HepG2 (cell line): Measurements from ENCODE around the gene RPL37. TPM values are rescaled to one million over a fixed set of nuclear protein-coding genes. Genes with fewer than 3 reads are reported as not detected.
A peak's percentile ranks its signal among the peaks of the same experiment; 100 is the strongest.

Source experiments
- ATAC-seq: fragments of 200-7000 bp; cut with Tn5 transposase; 3 replicates; pipeline ENCODE4 v1.9.1; 2020; ENCODE audit warnings: mild to moderate bottlenecking, moderate library complexity
- BruUV-seq: library from RNA; stranded (reverse); fragments of 400-500 nt; replicated peaks from 2 replicates; lab custom pipeline; 2021; lab: Mats Ljungman, UMichigan
- CTCF ChIA-PET: fragments of 300-600 bp; formaldehyde crosslinking; extraction: SDS; loops from one replicate; lab custom pipeline; 2021; ENCODE audit warnings: low total read pairs, inconsistent platforms, low intra/inter-chr PET ratio; lab: Yijun Ruan, JAX
- POLR2A ChIA-PET: fragments of 350-600 bp; sonication (Branson Sonifier 250); formaldehyde crosslinking; loops from one replicate; lab custom pipeline; 2020; ENCODE audit warnings: antibody characterized with exemption, inconsistent platforms; lab: Yijun Ruan, JAX
- DNase-seq: peaks from one replicate; pipeline ENCODE4 v3.0.0-alpha.2; 2015; ENCODE audit warnings: low spot score
- FAIRE-seq: peaks from 3 replicates; lab custom pipeline; 2011; peaks lifted over from hg19 to GRCh38; lab: Jason Lieb, UNC
- H2AFZ ChIP-seq: one replicate; pipeline ENCODE4 v1.6.1; 2011; ENCODE audit warnings: low read length, inconsistent platforms
- H3K27ac ChIP-seq: fragments of 300-600 bp; 3 replicates; pipeline ENCODE4 v1.8.0; 2011; ENCODE audit warnings: mixed run types, mild to moderate bottlenecking, mixed read lengths, low read length, inconsistent platforms; ENCODE audit not compliant: insufficient read depth; ENCODE audit errors: extremely low read length
- H3K27me3 ChIP-seq, 2 experiments: fragments of 200-600 bp in 1 of 2; 2 replicates in 1 of 2; 3 replicates in 1 of 2; pipeline versions ENCODE4 v1.6.0 to v1.8.0; 2011; ENCODE audit warnings: low read length in 2 of 2, mild to moderate bottlenecking in 2 of 2, moderate library complexity in 2 of 2, inconsistent platforms in 1 of 2; ENCODE audit not compliant: insufficient read depth in 2 of 2, control insufficient read depth in 1 of 2
- H3K36me3 ChIP-seq, 2 experiments: fragments of 200-600 bp in 1 of 2; replicated peaks in 1 of 2; 2 replicates in 1 of 2; 3 replicates in 1 of 2; pipeline versions ENCODE4 v1.5.1 to v1.8.0; 2011; ENCODE audit warnings: low read length in 2 of 2, inconsistent platforms in 1 of 2; ENCODE audit not compliant: insufficient read depth in 2 of 2, control insufficient read depth in 1 of 2
- H3K4me1 ChIP-seq: 2 replicates; pipeline ENCODE4 v1.5.1; 2012; ENCODE audit warnings: low read length, inconsistent platforms; ENCODE audit not compliant: insufficient read depth
- H3K4me2 ChIP-seq: 2 replicates; pipeline ENCODE4 v1.6.0; 2011; ENCODE audit warnings: low read depth, low read length, inconsistent platforms
- H3K4me3 ChIP-seq, 3 experiments: fragments of 200-600 bp in 1 of 3; sonication (generic), shearing (Covaris generic) in 1 of 3; replicated peaks in 1 of 3; 2 replicates each; pipeline ENCODE4 v1.5.1; 2011 to 2016; ENCODE audit warnings: low read length in 3 of 3, inconsistent platforms in 2 of 3, low read depth in 2 of 3, mild to moderate bottlenecking in 2 of 3, control low read depth in 1 of 3, mixed read lengths in 1 of 3; ENCODE audit not compliant: insufficient read depth in 1 of 3
- H3K79me2 ChIP-seq: one replicate; pipeline ENCODE4 v1.6.1; 2011; ENCODE audit warnings: low read length, inconsistent platforms; ENCODE audit not compliant: insufficient read depth
- H3K9ac ChIP-seq: 2 replicates; pipeline ENCODE4 v1.6.0; 2011; ENCODE audit warnings: mild to moderate bottlenecking, low read depth, low read length, inconsistent platforms; ENCODE audit not compliant: insufficient read depth
- H3K9me3 ChIP-seq: 2 replicates; pipeline ENCODE4 v1.5.1; 2012; ENCODE audit warnings: mild to moderate bottlenecking, low read length
- H4K20me1 ChIP-seq: 2 replicates; pipeline ENCODE4 v1.6.0; 2011; ENCODE audit warnings: inconsistent platforms, mild to moderate bottlenecking, low read length, moderate library complexity; ENCODE audit not compliant: insufficient read depth
- CC2D1A ChIP-seq: sonication (generic); formaldehyde crosslinking; IDR thresholded peaks from 2 replicates; pipeline ENCODE4 v1.8.1; 2023; ENCODE audit warnings: mild to moderate bottlenecking, missing genetic modification reagents
- GPN1 ChIP-seq: sonication (generic); formaldehyde crosslinking; IDR thresholded peaks from 2 replicates; pipeline ENCODE4 v1.5.1; 2020; ENCODE audit warnings: missing genetic modification reagents, borderline replicate concordance
- HOXA5 ChIP-seq: sonication (generic); formaldehyde crosslinking; IDR thresholded peaks from 2 replicates; pipeline ENCODE4 v1.4.0; 2020; ENCODE audit warnings: missing genetic modification reagents
- NCOA5 ChIP-seq: sonication (generic); formaldehyde crosslinking; IDR thresholded peaks from 2 replicates; pipeline ENCODE4 v1.4.0; 2020; ENCODE audit warnings: missing genetic modification reagents
- NFYC ChIP-seq: IDR thresholded peaks from 2 replicates; pipeline ENCODE4 v1.6.1; 2016; ENCODE audit warnings: missing genetic modification reagents, missing compliant biosample characterization
- TSC22D2 ChIP-seq: sonication (generic); formaldehyde crosslinking; IDR thresholded peaks from 2 replicates; pipeline ENCODE4 v1.5.1; 2020; ENCODE audit warnings: missing genetic modification reagents, mild to moderate bottlenecking, borderline replicate concordance
- ZNF10 ChIP-seq: sonication (generic); formaldehyde crosslinking; IDR thresholded peaks from 2 replicates; pipeline ENCODE4 v1.4.0; 2020; ENCODE audit warnings: mild to moderate bottlenecking, low read depth, missing genetic modification reagents, borderline replicate concordance
- ZNF12 ChIP-seq: sonication (generic); formaldehyde crosslinking; IDR thresholded peaks from 2 replicates; pipeline ENCODE4 v1.5.0; 2020; ENCODE audit warnings: missing genetic modification reagents
- ZNF33B ChIP-seq: sonication (generic); formaldehyde crosslinking; IDR thresholded peaks from 2 replicates; pipeline ENCODE4 v1.5.1; 2020; ENCODE audit warnings: mild to moderate bottlenecking, missing genetic modification reagents
- ZSCAN29 ChIP-seq: sonication (generic); formaldehyde crosslinking; conservative IDR thresholded peaks from 2 replicates; pipeline ENCODE4 v1.4.0; 2020; ENCODE audit warnings: mild to moderate bottlenecking, missing genetic modification reagents
- WGBS: methylation state at CpG from one replicate; pipeline ENCODE4 v1.1.6; 2017; ENCODE audit warnings: low lambda C conversion rate; 5-methylcytosine and 5-hydroxymethylcytosine counted together
- in situ Hi-C: cut with HindIII; loops from 2 replicates; pipeline ENCODE4 v1.10.0; 2017; ENCODE audit warnings: low pct_unique_long_range_greater_than_20kb; ENCODE audit not compliant: extremely low pct_ligation_motif_present
- intact Hi-C: fragments of 100-400 bp; cut with micrococcal nuclease; formaldehyde crosslinking; loops from one replicate; pipeline ENCODE4 v1.10.0; 2022; ENCODE audit not compliant: unreplicated experiment
- polyA plus RNA-seq, 8 experiments: library from polyadenylated mRNA; depleted of rRNA in 3 of 8; stranded (reverse) in 7 of 8; unstranded in 1 of 8; fragments of >200 nt; fragmentation: Illumina TruSeq in 4 of 8; extraction: Trizol in 4 of 8; gene quantifications; 2 replicates each; pipeline versions ENCODE4 v1.2.1 to v1.2.3, GENCODE V29; 2011 to 2016; ENCODE audit warnings: low read depth in 4 of 8, missing spikeins in 1 of 8, mixed read lengths in 1 of 8; ENCODE audit not compliant: insufficient read depth in 1 of 8
- total RNA-seq, 5 experiments: library from RNA; depleted of rRNA; stranded (reverse); fragments of >200 nt; fragmentation: Illumina TruSeq; extraction: Trizol; gene quantifications; 2 replicates each; pipeline ENCODE4 v1.2.3, GENCODE V29; 2016; ENCODE audit warnings: low read depth in 1 of 5
- TF ChIP-seq, protein P1 (sequence below): sonication (generic); formaldehyde crosslinking; IDR thresholded peaks from 2 replicates; pipeline ENCODE4 v1.4.0; 2020; ENCODE audit warnings: missing genetic modification reagents
- TF ChIP-seq, protein P2 (sequence below): sonication (generic); formaldehyde crosslinking; conservative IDR thresholded peaks from 2 replicates; pipeline ENCODE4 v1.4.0; 2020; ENCODE audit warnings: mild to moderate bottlenecking, missing genetic modification reagents, moderate library complexity

Gene RPL37
- total and polyA plus RNA-seq, 2 of the 13 experiments (the other 11 are each of a cell fraction or from before 2014, with no cell fraction given), result 1,981 to 3,367 TPM

DNA sequence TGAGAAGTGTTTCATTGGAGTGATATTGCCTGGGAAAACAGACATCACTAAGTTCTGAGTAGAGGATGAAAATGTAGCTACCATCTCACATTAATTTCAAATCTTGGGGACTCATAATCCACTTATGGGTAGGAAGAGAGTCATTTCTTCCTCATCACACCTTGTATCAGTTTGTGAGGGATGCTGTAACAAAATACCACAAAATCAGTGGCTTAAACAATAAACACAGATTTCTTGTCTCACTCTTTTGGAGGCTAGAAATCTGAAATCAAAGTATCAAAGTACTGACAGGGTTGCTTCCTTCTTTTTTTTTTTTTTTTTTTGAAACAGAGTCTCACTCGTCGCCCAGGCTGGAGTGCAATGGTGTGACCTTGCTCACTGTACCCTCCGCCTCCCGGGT, 9.5 kb upstream of the RPL37 start:
- DNase-seq (no peak), FAIRE-seq (no peak), ATAC-seq (no peak)
- Histone ChIP-seq H2AFZ (no peak overlapping the region), H3K36me3 (no peaks in the 10 kb centered on the region), H3K4me1 (peaks cover 22% of the 10 kb centered on the region), H3K27me3 (no peaks in the 10 kb centered on the region), H3K4me2 (no peak overlapping the region), H3K4me3 (no peak overlapping the region), H3K9me3 (no peaks in the 10 kb centered on the region), H3K27ac (no peak overlapping the region), H3K79me2 (no peaks in the 10 kb centered on the region), H3K9ac (no peak overlapping the region), H4K20me1 (no peaks in the 10 kb centered on the region)
- TF ChIP-seq ZNF33B (CRISPR knock-in tag) (no peak), ZNF12 (peak; percentile 66; the same call in 1 of the 2 replicates)
- 53% methylated on average over 4 of the region's 4 CpGs for WGBS
- in situ Hi-C loops (no loop called here), intact Hi-C loops (no loop called here)
- BruUV-seq, result no TSS peak
- ChIA-PET CTCF (no interaction called here), POLR2A (no interaction called here)

DNA sequence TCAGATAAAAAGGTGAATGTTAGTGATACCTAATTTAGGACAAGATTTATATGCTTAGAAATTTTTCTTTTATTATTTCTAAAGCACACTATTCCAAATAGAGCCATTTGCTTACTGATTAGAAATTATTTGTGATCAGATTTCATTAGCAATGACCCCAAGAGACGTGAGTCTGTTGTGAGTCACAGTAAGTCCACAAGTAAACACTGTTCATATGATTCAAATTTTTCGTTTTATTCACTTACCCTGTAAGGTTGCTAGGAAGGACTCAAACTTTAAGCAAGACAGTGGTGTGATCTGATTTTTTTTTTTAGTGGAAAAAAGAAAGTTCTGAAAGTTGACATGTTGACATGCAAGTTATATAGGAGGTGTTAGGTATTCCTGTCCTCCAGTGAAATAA, 7.3 kb upstream of the RPL37 start:
- Histone ChIP-seq H3K36me3 (no peaks in the 10 kb centered on the region), H3K79me2 (no peaks in the 10 kb centered on the region), H4K20me1 (no peaks in the 10 kb centered on the region), H3K27me3 (no peaks in the 10 kb centered on the region), H3K4me1 (peaks cover 22% of the 10 kb centered on the region), H3K4me3 (peak overlapping the region in 1 of 3 experiments; percentile 61; a peak in 1 of 6 replicates), H3K9ac (no peak overlapping the region), H2AFZ (no peak overlapping the region), H3K27ac (no peak overlapping the region), H3K4me2 (peak overlapping the region; percentile 72), H3K9me3 (no peaks in the 10 kb centered on the region)
- in situ Hi-C loops, result no loop called here
- intact Hi-C loops, result no loop called here
- DNase-seq (no peak), FAIRE-seq (no peak), ATAC-seq (no peak)
- ChIA-PET CTCF (no interaction called here), POLR2A (no interaction called here)
- BruUV-seq, result no TSS peak
- WGBS, result 9% methylated on average over 2 of the region's 2 CpGs
- TF ChIP-seq, protein P1, sequence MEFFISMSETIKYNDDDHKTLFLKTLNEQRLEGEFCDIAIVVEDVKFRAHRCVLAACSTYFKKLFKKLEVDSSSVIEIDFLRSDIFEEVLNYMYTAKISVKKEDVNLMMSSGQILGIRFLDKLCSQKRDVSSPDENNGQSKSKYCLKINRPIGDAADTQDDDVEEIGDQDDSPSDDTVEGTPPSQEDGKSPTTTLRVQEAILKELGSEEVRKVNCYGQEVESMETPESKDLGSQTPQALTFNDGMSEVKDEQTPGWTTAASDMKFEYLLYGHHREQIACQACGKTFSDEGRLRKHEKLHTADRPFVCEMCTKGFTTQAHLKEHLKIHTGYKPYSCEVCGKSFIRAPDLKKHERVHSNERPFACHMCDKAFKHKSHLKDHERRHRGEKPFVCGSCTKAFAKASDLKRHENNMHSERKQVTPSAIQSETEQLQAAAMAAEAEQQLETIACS (CRISPR knock-in tag), result no peak
- TF ChIP-seq, protein P2, sequence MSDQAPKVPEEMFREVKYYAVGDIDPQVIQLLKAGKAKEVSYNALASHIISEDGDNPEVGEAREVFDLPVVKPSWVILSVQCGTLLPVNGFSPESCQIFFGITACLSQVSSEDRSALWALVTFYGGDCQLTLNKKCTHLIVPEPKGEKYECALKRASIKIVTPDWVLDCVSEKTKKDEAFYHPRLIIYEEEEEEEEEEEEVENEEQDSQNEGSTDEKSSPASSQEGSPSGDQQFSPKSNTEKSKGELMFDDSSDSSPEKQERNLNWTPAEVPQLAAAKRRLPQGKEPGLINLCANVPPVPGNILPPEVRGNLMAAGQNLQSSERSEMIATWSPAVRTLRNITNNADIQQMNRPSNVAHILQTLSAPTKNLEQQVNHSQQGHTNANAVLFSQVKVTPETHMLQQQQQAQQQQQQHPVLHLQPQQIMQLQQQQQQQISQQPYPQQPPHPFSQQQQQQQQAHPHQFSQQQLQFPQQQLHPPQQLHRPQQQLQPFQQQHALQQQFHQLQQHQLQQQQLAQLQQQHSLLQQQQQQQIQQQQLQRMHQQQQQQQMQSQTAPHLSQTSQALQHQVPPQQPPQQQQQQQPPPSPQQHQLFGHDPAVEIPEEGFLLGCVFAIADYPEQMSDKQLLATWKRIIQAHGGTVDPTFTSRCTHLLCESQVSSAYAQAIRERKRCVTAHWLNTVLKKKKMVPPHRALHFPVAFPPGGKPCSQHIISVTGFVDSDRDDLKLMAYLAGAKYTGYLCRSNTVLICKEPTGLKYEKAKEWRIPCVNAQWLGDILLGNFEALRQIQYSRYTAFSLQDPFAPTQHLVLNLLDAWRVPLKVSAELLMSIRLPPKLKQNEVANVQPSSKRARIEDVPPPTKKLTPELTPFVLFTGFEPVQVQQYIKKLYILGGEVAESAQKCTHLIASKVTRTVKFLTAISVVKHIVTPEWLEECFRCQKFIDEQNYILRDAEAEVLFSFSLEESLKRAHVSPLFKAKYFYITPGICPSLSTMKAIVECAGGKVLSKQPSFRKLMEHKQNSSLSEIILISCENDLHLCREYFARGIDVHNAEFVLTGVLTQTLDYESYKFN (CRISPR knock-in tag), result no peak
- TF ChIP-seq NFYC (CRISPR knock-in tag) (no peak), CC2D1A (CRISPR knock-in tag) (no peak), ZSCAN29 (CRISPR knock-in tag) (no peak), HOXA5 (no peak), ZNF10 (no peak), NCOA5 (CRISPR knock-in tag) (no peak), GPN1 (CRISPR knock-in tag) (no peak), TSC22D2 (no peak)
